Kidney tubule cell (primary cell): Measurements from ENCODE around the gene RNF112.

Source experiments
- DNase-seq: peaks from one replicate; pipeline ENCODE4 v3.0.0-alpha.2; 2018; ENCODE audit warnings: low spot score

Gene RNF112

GRCh38 chr17:19387921-19388521 is 23.0 kb upstream of the RNF112 start:
- peak; percentile 49 for DNase-seq

GRCh38 chr17:19388791-19389785 is 21.9 kb upstream of the RNF112 start:
- DNase-seq: no peak

- DNase-seq: no peak
Measured at GRCh38 chr17:19390951-19391350, 20.1 kb upstream of the RNF112 start.

GRCh38 chr17:19391432-19391831 is 19.6 kb upstream of the RNF112 start:
- no peak for DNase-seq

- no peak for DNase-seq
Measured at GRCh38 chr17:19392303-19392702, 18.7 kb upstream of the RNF112 start.

- DNase-seq: no peak
Measured at GRCh38 chr17:19397556-19398041, 13.4 kb upstream of the RNF112 start.

GRCh38 chr17:19398301-19399181 is 12.5 kb upstream of the RNF112 start:
- peak; percentile 38 for DNase-seq

- DNase-seq: no peak
Measured at GRCh38 chr17:19399750-19400450, 11.1 kb upstream of the RNF112 start.

- DNase-seq: no peak
Measured at GRCh38 chr17:19401321-19402010, 9.6 kb upstream of the RNF112 start.

- DNase-seq: no peak
Measured at GRCh38 chr17:19402171-19402570, 8.9 kb upstream of the RNF112 start.

GRCh38 chr17:19403021-19403420 is 8.0 kb upstream of the RNF112 start:
- DNase-seq: no peak

- no peak for DNase-seq
Measured at GRCh38 chr17:19404264-19404663, 6.8 kb upstream of the RNF112 start.

GRCh38 chr17:19405114-19405513 is 5.9 kb upstream of the RNF112 start:
- DNase-seq: no peak

- no peak for DNase-seq
Measured at GRCh38 chr17:19407601-19408345, 3.3 kb upstream of the RNF112 start.

GRCh38 chr17:19408346-19408710 is 2.7 kb upstream of the RNF112 start:
- no peak for DNase-seq

GRCh38 chr17:19409066-19409465 is 2.0 kb upstream of the RNF112 start:
- no peak for DNase-seq

- DNase-seq: peak; percentile 60
Measured at GRCh38 chr17:19409509-19409908, 1.5 kb upstream of the RNF112 start.

GRCh38 chr17:19410091-19410490 is 941 bp upstream of the RNF112 start:
- no peak for DNase-seq

- DNase-seq: no peak
Measured at GRCh38 chr17:19411631-19412030, 599 bp downstream of the RNF112 start.

- DNase-seq: no peak
Measured at GRCh38 chr17:19412510-19412909, 1.5 kb downstream of the RNF112 start.
